GM18873 (cell line): Measurements from ENCODE around the gene SHANK2.
"Not testable (repeated sequence)": the region's sequence is repeated elsewhere in the genome, so short reads cannot be mapped to it uniquely, and the experiment has no call there.

Experiments used
- ATAC-seq: cut with Tn5 transposase; IDR thresholded peaks from one replicate; pipeline ENCODE4 v1.9.1; 2021; ENCODE audit warnings: mild to moderate bottlenecking, moderate library complexity, moderate number of reproducible peaks; ENCODE audit not compliant: unreplicated experiment, low FRiP score

SHANK2 gene

GRCh38 chr11:71245601-71246391, 6.6 kb downstream of the SHANK2 start:
- ATAC-seq, result no peak

- ATAC-seq, result no peak
These were observed 8.1 kb downstream of the SHANK2 start for GRCh38 chr11:71244116-71244810.

DNA sequence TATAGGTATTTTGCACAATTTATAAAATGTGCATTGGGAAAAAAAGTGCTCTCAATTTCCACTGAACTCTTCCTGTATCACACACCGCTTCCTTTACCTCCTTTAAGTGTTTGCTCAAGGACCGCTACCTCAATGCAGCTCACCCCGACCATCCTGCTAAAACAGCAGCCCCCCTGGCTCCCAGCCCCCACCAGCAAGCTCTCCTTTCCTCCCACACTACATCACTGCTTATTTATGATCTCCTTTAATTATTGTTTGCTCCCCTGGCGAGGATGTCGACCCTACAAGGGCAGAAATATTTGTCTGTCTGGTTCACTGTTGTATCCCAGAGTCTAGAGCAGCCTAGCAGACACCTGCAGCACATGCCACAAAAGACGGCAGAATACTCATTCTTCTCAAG, 10.0 kb downstream of the SHANK2 start:
- ATAC-seq, result no peak

GRCh38 chr11:71241721-71242259, 10.6 kb downstream of the SHANK2 start:
- no peak for ATAC-seq

- no peak for ATAC-seq
These were observed 11.3 kb downstream of the SHANK2 start for GRCh38 chr11:71240865-71241691.

DNA sequence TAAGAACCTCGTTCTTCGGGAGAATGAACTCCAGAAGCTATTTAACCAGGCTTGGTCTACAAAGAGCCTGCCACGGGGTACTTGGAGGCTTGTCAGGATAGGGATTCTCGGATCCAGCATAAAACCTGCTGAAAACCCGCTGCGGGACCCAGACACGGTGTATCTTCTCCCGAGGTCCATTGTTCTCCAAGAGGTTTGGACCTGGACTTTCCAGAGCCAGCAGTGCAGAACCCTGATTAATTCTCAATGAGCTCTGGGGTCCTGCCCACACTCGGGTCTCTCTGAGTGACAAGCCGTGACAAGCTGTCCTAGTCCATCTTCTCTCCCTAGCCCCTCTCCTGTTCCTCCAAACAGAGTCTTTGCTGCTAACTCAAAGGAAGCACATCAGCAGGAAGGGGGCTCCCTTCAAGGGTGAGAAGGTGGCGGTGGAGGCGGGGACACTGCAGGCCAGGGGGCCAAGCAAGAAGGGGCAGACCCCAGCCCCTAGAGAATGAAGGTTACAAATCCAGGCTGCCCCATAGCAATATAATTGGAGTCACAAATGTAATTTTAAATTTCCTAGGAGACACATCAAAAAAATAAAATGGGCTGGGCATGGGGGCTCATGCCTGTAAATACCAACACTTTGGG, 12.2 kb downstream of the SHANK2 start:
- ATAC-seq, result no peak

- no peak for ATAC-seq
These were observed 12.8 kb downstream of the SHANK2 start for GRCh38 chr11:71239581-71239980.

DNA sequence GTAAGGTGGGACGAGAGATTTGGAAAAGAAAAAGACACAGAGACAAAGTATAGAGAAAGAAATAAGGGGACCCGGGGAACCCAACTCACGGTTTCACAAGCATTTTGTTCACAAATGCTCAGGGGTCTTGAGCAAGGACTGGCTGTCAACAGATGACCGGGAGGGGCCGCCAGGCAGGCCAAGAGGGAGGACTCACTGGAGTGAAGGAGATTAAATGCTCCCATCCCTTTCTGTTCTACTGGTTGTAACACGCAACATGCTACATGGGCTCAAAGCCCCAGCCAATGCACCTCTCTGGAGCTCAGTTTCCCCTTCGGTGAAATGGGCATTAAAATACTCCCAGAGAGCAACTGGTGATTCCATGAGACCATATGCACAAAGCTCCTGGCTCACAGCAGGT, 13.4 kb downstream of the SHANK2 start:
- ATAC-seq, result no peak

DNA sequence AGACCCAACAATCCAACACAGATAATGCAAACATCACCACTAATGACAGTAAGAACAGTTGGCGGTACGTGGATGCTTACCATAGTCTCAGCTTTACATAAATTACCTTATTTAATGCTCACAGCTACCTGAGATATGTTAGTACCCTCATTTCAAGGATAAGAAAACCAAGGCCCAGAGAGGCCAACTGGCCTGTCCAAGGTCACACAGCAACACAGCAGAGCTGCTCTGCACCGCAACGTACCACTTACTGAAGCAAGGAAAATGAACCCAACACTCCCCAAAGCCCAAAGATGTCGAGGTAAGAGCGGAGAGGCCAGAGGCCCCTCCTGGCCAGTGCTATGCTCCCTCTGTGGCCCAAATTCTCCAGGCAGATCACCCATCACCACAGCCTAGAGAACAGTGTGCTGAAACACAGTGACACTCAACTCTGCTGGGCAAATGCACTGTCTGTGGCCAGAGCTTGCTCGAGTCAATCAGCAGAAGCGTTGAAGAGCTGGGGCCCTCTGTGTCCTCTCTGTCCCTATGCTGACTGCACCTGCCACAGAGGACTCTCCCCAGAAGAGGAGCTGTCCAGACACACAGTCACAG, 14.0 kb downstream of the SHANK2 start:
- ATAC-seq, result no peak

GRCh38 chr11:71237853-71238252, 14.5 kb downstream of the SHANK2 start:
- ATAC-seq, result no peak

DNA sequence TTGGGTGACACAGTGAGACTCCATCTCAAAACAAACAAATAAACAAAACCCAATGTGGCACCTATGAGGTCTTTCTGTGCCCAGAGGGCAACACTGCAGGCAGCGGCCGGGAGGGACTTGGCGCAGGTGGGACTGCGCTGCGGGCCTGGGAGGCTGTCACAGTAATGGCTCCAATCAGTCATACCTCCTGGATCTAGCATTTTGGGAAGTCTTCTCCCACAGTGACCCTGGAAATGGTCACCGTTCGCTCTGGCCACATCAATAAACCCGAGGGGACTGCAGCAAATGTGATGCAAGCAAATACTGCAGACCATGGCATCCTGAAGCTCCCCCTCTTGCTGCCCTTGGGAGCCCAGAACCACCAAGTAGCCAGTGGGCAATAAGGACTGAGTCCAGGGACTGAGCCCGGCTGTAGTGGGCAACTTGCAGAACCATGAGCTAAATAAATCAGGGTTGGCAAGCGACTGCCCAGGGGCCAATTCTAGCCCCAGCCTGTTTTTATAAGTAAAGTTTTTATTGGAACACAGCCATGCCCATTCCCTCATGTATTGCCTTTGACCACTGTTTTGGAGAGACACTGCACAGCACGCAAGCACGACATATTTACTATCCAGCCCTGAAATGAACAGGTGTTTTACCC, 15.4 kb downstream of the SHANK2 start:
- ATAC-seq, result no peak

DNA sequence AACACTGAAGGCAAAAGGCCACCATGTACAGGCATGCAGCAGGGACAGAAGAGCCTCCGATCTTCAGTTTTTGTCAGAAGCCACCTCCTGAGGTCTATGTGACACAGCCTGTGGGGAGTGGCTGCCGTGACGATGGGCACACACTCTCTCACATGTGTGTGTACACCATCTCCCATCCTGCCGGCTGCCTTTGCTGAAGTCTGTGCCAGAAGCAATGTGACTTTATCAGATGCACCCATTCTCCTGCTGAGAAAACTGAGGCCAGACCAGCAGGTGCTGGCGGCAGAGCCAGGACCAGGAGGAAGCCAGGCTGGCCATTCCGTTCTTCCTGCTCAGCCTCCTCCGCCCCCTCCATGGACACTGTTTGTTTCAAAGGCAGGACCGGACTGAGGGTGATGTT, 16.7 kb downstream of the SHANK2 start:
- no peak for ATAC-seq

GRCh38 chr11:71233896-71234852, 18.2 kb downstream of the SHANK2 start:
- ATAC-seq, result not testable (repeated sequence)

GRCh38 chr11:71232364-71232763, 20.0 kb downstream of the SHANK2 start:
- ATAC-seq, result no peak

GRCh38 chr11:71228961-71229360, 23.4 kb downstream of the SHANK2 start:
- no peak for ATAC-seq

- no peak for ATAC-seq
These were observed 25.2 kb downstream of the SHANK2 start for GRCh38 chr11:71227058-71227659.

DNA sequence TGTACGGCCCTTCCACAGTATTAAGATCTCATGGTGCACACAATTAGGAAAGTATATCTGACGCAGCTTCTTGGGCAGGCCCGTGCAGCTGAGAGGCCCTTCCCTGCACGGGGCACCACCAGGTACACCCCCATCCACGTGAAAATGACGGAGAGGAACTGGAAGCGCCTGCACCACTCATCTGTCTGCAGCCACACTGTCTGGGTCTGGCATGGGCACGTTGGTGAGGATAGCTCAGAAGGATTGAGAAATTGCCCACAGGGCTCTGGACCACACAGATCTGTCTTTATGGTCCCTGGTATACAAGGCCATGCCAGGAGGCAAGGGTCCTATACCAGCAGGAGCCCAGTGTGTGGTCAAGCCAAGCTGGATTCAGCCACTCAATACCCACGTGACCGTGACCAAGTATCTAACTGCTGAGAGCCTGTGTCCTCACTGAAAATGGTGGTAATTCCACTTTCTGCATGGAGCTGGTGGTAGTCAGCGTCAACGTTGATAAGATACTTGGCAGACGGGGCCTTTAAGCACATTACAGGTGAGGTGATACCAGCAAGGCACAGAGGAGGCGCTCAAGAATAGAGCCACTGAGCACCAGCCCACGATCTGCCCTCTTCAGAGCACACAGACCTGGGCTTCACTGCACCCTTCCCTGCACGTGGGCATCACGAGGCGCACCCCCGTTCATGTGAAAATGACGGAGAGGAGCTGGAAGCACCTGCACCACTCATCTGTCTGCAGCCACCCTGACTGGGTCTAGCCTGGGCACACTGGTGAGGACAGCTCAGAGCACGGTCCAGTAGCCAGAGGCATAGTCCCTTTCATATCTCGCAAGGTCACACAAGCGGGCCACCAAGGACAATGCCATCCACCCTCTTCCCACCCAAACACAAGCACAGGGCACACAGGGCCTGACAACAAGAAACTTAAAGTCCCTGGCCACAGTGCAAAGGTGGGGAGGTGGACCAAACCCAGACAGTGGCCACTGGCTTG, 28.4 kb downstream of the SHANK2 start:
- no peak for ATAC-seq
